HUES64 (cell line): ENCODE data around the gene NBAS.
"Not testable (repeated sequence)": the region's sequence is repeated elsewhere in the genome, so short reads cannot be mapped to it uniquely, and the experiment has no call there.

Source experiments
- H3K27ac ChIP-seq: 2 replicates; pipeline ENCODE4 v1.7.0; 2013; ENCODE audit warnings: low read depth, low read length, inconsistent platforms
- H3K27me3 ChIP-seq: 2 replicates; pipeline ENCODE4 v1.6.1; 2013; ENCODE audit warnings: mild to moderate bottlenecking, low read length; ENCODE audit not compliant: insufficient read depth
- H3K36me3 ChIP-seq: 2 replicates; pipeline ENCODE4 v1.6.1; 2013; ENCODE audit warnings: mild to moderate bottlenecking, low read length; ENCODE audit not compliant: insufficient read depth
- H3K4me1 ChIP-seq: 2 replicates; pipeline ENCODE4 v1.6.1; 2013; ENCODE audit warnings: mild to moderate bottlenecking, low read length, moderate library complexity; ENCODE audit not compliant: insufficient read depth
- H3K4me3 ChIP-seq: 2 replicates; pipeline ENCODE4 v1.5.1; 2013; ENCODE audit warnings: mild to moderate bottlenecking, low read length, moderate library complexity
- H3K9ac ChIP-seq: 2 replicates; pipeline ENCODE4 v1.6.1; 2013; ENCODE audit warnings: mild to moderate bottlenecking, low read depth, low read length
- H3K9me3 ChIP-seq: 2 replicates; pipeline ENCODE4 v1.6.1; 2013; ENCODE audit warnings: low read depth, low read length; ENCODE audit not compliant: insufficient read depth
- WGBS: fragments of 150-250, 120-280 bp; methylation state at CpG from one replicate; pipeline ENCODE4 v1.1.7; 2013; ENCODE audit warnings: missing lambda C conversion rate; 5-methylcytosine and 5-hydroxymethylcytosine counted together

NBAS gene

GRCh38 chr2:15325296-15325695, 235.8 kb downstream of the NBAS start:
- no peaks in the 10 kb centered on the region for H3K9me3 ChIP-seq
- H3K9ac ChIP-seq: no peak overlapping the region
- no peak overlapping the region for H3K4me3 ChIP-seq
- H3K27me3 ChIP-seq: no peaks in the 10 kb centered on the region
- peaks cover 14% of the 10 kb centered on the region; the same call in 1 of the 2 replicates for H3K36me3 ChIP-seq
- WGBS: 100% methylated on average over 1 of the region's 1 CpG
- no peaks in the 10 kb centered on the region for H3K4me1 ChIP-seq
- no peak overlapping the region for H3K27ac ChIP-seq

GRCh38 chr2:15323227-15323626, 237.9 kb downstream of the NBAS start:
- Histone ChIP-seq H3K36me3 (peaks cover 7% of the 10 kb centered on the region; the same call in 1 of the 2 replicates), H3K27me3 (no peaks in the 10 kb centered on the region)
- WGBS: 100% methylated on average over 1 of the region's 1 CpG

GRCh38 chr2:15321481-15321880, 239.7 kb downstream of the NBAS start:
- not testable (repeated sequence) for H3K36me3 ChIP-seq, H3K27ac ChIP-seq, H3K9ac ChIP-seq, H3K4me3 ChIP-seq, H3K9me3 ChIP-seq, H3K27me3 ChIP-seq, H3K4me1 ChIP-seq
- 99% methylated on average over 4 of the region's 4 CpGs for WGBS

More at GRCh38 chr2:15323227-15323626, 237.9 kb downstream of the NBAS start:
- Histone ChIP-seq H3K4me3 (no peak overlapping the region), H3K27ac (no peak overlapping the region), H3K9ac (no peak overlapping the region), H3K9me3 (no peaks in the 10 kb centered on the region), H3K4me1 (no peaks in the 10 kb centered on the region)

- no peaks in the 10 kb centered on the region for H3K36me3 ChIP-seq
- no peak overlapping the region for H3K27ac ChIP-seq
- H3K9ac ChIP-seq: no peak overlapping the region
- 92% methylated on average over 12 of the region's 12 CpGs for WGBS
- H3K4me3 ChIP-seq: no peak overlapping the region
- peaks cover 7% of the 10 kb centered on the region; the same call in 1 of the 2 replicates for H3K4me1 ChIP-seq
- no peaks in the 10 kb centered on the region for H3K27me3 ChIP-seq
- no peaks in the 10 kb centered on the region for H3K9me3 ChIP-seq
These were observed 244.7 kb downstream of the NBAS start for GRCh38 chr2:15316370-15316814.

- Histone ChIP-seq H3K27me3 (no peaks in the 10 kb centered on the region), H3K4me3 (no peak overlapping the region), H3K4me1 (peaks cover 7% of the 10 kb centered on the region; the same call in 1 of the 2 replicates), H3K9ac (no peak overlapping the region), H3K9me3 (no peaks in the 10 kb centered on the region), H3K27ac (no peak overlapping the region), H3K36me3 (no peaks in the 10 kb centered on the region)
- 100% methylated on average over 1 of the region's 1 CpG for WGBS
These were observed 245.7 kb downstream of the NBAS start for GRCh38 chr2:15315411-15315810.

GRCh38 chr2:15313657-15314056, 247.5 kb downstream of the NBAS start:
- 100% methylated on average over 1 of the region's 1 CpG for WGBS
- Histone ChIP-seq H3K9ac (no peak overlapping the region), H3K36me3 (no peaks in the 10 kb centered on the region), H3K27me3 (no peaks in the 10 kb centered on the region), H3K27ac (no peak overlapping the region), H3K4me3 (no peak overlapping the region), H3K4me1 (peaks cover 7% of the 10 kb centered on the region; the same call in 1 of the 2 replicates), H3K9me3 (no peaks in the 10 kb centered on the region)

GRCh38 chr2:15311926-15312325, 249.2 kb downstream of the NBAS start:
- Histone ChIP-seq H3K9ac (no peak overlapping the region), H3K27ac (no peak overlapping the region), H3K9me3 (no peaks in the 10 kb centered on the region), H3K36me3 (peaks cover 3% of the 10 kb centered on the region; the same call in 1 of the 2 replicates), H3K4me1 (peaks cover 7% of the 10 kb centered on the region; the same call in 1 of the 2 replicates), H3K27me3 (no peaks in the 10 kb centered on the region), H3K4me3 (no peak overlapping the region)
- WGBS: 94% methylated on average over 2 of the region's 2 CpGs

- Histone ChIP-seq H3K4me3 (no peak overlapping the region), H3K27me3 (no peaks in the 10 kb centered on the region), H3K9ac (no peak overlapping the region), H3K36me3 (peaks cover 3% of the 10 kb centered on the region; the same call in 1 of the 2 replicates), H3K27ac (no peak overlapping the region), H3K4me1 (peaks cover 2% of the 10 kb centered on the region; the same call in 1 of the 2 replicates), H3K9me3 (no peaks in the 10 kb centered on the region)
- WGBS: 86% methylated on average over 4 of the region's 4 CpGs
These were observed 249.8 kb downstream of the NBAS start for GRCh38 chr2:15311201-15311907.

- H3K4me1 ChIP-seq: no peaks in the 10 kb centered on the region
- H3K4me3 ChIP-seq: no peak overlapping the region
- no peaks in the 10 kb centered on the region for H3K9me3 ChIP-seq
- no peak overlapping the region for H3K9ac ChIP-seq
- H3K27ac ChIP-seq: no peak overlapping the region
- 89% methylated on average over 2 of the region's 2 CpGs for WGBS
- H3K36me3 ChIP-seq: peaks cover 7% of the 10 kb centered on the region; the same call in 1 of the 2 replicates
- no peaks in the 10 kb centered on the region for H3K27me3 ChIP-seq
These were observed 253.6 kb downstream of the NBAS start for GRCh38 chr2:15307526-15307925.

- Histone ChIP-seq H3K4me3 (no peak overlapping the region), H3K4me1 (no peaks in the 10 kb centered on the region), H3K27me3 (no peaks in the 10 kb centered on the region), H3K36me3 (peaks cover 12% of the 10 kb centered on the region), H3K27ac (no peak overlapping the region), H3K9ac (no peak overlapping the region), H3K9me3 (no peaks in the 10 kb centered on the region)
- WGBS: 100% methylated on average over 3 of the region's 3 CpGs
These were observed 254.4 kb downstream of the NBAS start for GRCh38 chr2:15306706-15307105.

GRCh38 chr2:15303874-15304273, 257.3 kb downstream of the NBAS start:
- Histone ChIP-seq H3K9ac (no peak overlapping the region), H3K9me3 (no peaks in the 10 kb centered on the region), H3K27me3 (no peaks in the 10 kb centered on the region), H3K36me3 (peaks cover 12% of the 10 kb centered on the region), H3K4me1 (no peaks in the 10 kb centered on the region), H3K4me3 (no peak overlapping the region), H3K27ac (no peak overlapping the region)
- 80% methylated on average over 1 of the region's 2 CpGs for WGBS
